ENCODE measurements around the gene IFI44L. TPM values are rescaled to one million over a fixed set of nuclear protein-coding genes. Genes with fewer than 3 reads are reported as not detected.
A peak's percentile ranks its signal among the peaks of the same experiment; 100 is the strongest.

Gene IFI44L
- total RNA-seq, 1 donor from 2014 or later: 3.6 TPM

- DNase-seq (ENCODE audit: low read depth): no peak
- no peak overlapping the region for H3K4me3 ChIP-seq (ENCODE audit: low read depth, low read length)
These were observed 10.4 kb downstream of the IFI44L start for GRCh38 chr1:78630600-78630999.

GRCh38 chr1:78633209-78633608 is 13.0 kb downstream of the IFI44L start:
- no peak for DNase-seq (ENCODE audit: low read depth)
- no peak for TF ChIP-seq CTCF (conservative IDR thresholded peaks at IDR 0.05; ENCODE audit: low read depth, low read length)
- no peak overlapping the region for H3K4me3 ChIP-seq (ENCODE audit: low read depth, low read length)

More at GRCh38 chr1:78630600-78630999, 10.4 kb downstream of the IFI44L start:
- TF ChIP-seq CTCF (conservative IDR thresholded peaks at IDR 0.05; ENCODE audit: low read depth, low read length): no peak

GRCh38 chr1:78640462-78640861 is 20.2 kb downstream of the IFI44L start:
- DNase-seq (ENCODE audit: low read depth): no peak
- no peak for TF ChIP-seq CTCF (conservative IDR thresholded peaks at IDR 0.05; ENCODE audit: low read depth, low read length)
- no peak overlapping the region for H3K4me3 ChIP-seq (ENCODE audit: low read depth, low read length)

- no peak overlapping the region for H3K4me3 ChIP-seq (ENCODE audit: low read depth, low read length)
- no peak for TF ChIP-seq CTCF (conservative IDR thresholded peaks at IDR 0.05; ENCODE audit: low read depth, low read length)
- no peak for DNase-seq (ENCODE audit: low read depth)
These were observed 21.3 kb downstream of the IFI44L start for GRCh38 chr1:78641558-78641957.

GRCh38 chr1:78645723-78646122 is 25.5 kb downstream of the IFI44L start:
- no peak for TF ChIP-seq CTCF (conservative IDR thresholded peaks at IDR 0.05; ENCODE audit: low read depth, low read length)
- H3K4me3 ChIP-seq (ENCODE audit: low read depth, low read length): no peak overlapping the region
- DNase-seq (ENCODE audit: low read depth): no peak

GRCh38 chr1:78647238-78647637 is 27.0 kb downstream of the IFI44L start:
- DNase-seq (ENCODE audit: low read depth): no peak
- TF ChIP-seq CTCF (conservative IDR thresholded peaks at IDR 0.05; ENCODE audit: low read depth, low read length): no peak
- H3K4me3 ChIP-seq (ENCODE audit: low read depth, low read length): no peak overlapping the region

- DNase-seq (ENCODE audit: low read depth): peak; percentile 37
- H3K4me3 ChIP-seq (ENCODE audit: low read depth, low read length): peak within 1 kb of the TSS; percentile 26
- no peak for TF ChIP-seq CTCF (conservative IDR thresholded peaks at IDR 0.05; ENCODE audit: low read depth, low read length)
These were observed 29.4 kb downstream of the IFI44L start, which contains the start of gene IFI44 for GRCh38 chr1:78649628-78650027. Gene IFI44, plus strand, starts transcription at chr1:78649831. Its CDS starts 365 bp downstream, at chr1:78650196.

Measured in epithelial cell of proximal tubule (primary cell).